Keratinocyte (primary cell): ENCODE data around the gene TGDS. TPM values are rescaled to one million over a fixed set of nuclear protein-coding genes. Genes with fewer than 3 reads are reported as not detected.

Experiments
- DNase-seq: peaks from one replicate; pipeline ENCODE4 v3.0.0-alpha.2; 2011; ENCODE audit warnings: low read depth, missing footprints, low spot score
- FAIRE-seq: peaks from 2 replicates; lab custom pipeline; 2011; peaks lifted over from hg19 to GRCh38; lab: Jason Lieb, UNC
- H2AFZ ChIP-seq: 2 replicates; pipeline ENCODE4 v1.6.0; 2012; ENCODE audit warnings: low read length, control low read depth, inconsistent platforms; ENCODE audit not compliant: control insufficient read depth
- H3K27ac ChIP-seq: 2 replicates; pipeline ENCODE4 v1.5.1; 2011; ENCODE audit warnings: low read length; ENCODE audit not compliant: control insufficient read depth, insufficient read depth
- H3K27me3 ChIP-seq: 3 replicates; pipeline ENCODE4 v1.6.0; 2011; ENCODE audit warnings: low read length; ENCODE audit not compliant: control insufficient read depth, insufficient read depth; ENCODE audit errors: extremely low read depth
- H3K36me3 ChIP-seq, 2 experiments: 2 replicates in 1 of 2; 3 replicates in 1 of 2; pipeline ENCODE4 v1.5.1; 2011; ENCODE audit warnings: low read length in 2 of 2, mild to moderate bottlenecking in 1 of 2; ENCODE audit not compliant: control insufficient read depth in 2 of 2, insufficient read depth in 2 of 2; ENCODE audit errors: extremely low read depth in 1 of 2
- H3K4me1 ChIP-seq: 3 replicates; pipeline ENCODE4 v1.5.1; 2011; ENCODE audit warnings: low read length; ENCODE audit not compliant: control insufficient read depth, insufficient read depth; ENCODE audit errors: extremely low read depth
- H3K4me2 ChIP-seq: 3 replicates; pipeline ENCODE4 v1.6.0; 2011; ENCODE audit warnings: low read depth, low read length; ENCODE audit not compliant: control insufficient read depth, insufficient read depth; ENCODE audit errors: extremely low read depth
- H3K4me3 ChIP-seq, 3 experiments: fragments of 200-600 bp in 1 of 3; sonication (generic) in 1 of 3; 2 replicates in 2 of 3; 3 replicates in 1 of 3; pipeline ENCODE4 v1.5.1; 2011 to 2016; ENCODE audit warnings: low read length in 3 of 3, mild to moderate bottlenecking in 3 of 3, control low read depth in 2 of 3, inconsistent platforms in 1 of 3, low read depth in 1 of 3, mixed read lengths in 1 of 3, mixed run types in 1 of 3, moderate library complexity in 1 of 3; ENCODE audit not compliant: control insufficient read depth in 2 of 3, insufficient read depth in 2 of 3; ENCODE audit errors: extremely low read depth in 1 of 3
- H3K79me2 ChIP-seq: 2 replicates; pipeline ENCODE4 v1.6.0; 2012; ENCODE audit warnings: low read length; ENCODE audit not compliant: control insufficient read depth, insufficient read depth
- H3K9ac ChIP-seq: 3 replicates; pipeline ENCODE4 v1.6.0; 2011; ENCODE audit warnings: low read length; ENCODE audit not compliant: control insufficient read depth, insufficient read depth; ENCODE audit errors: extremely low read depth
- H3K9me1 ChIP-seq: 3 replicates; pipeline ENCODE4 v1.6.0; 2011; ENCODE audit warnings: low read length; ENCODE audit not compliant: control insufficient read depth, insufficient read depth; ENCODE audit errors: extremely low read depth
- H3K9me3 ChIP-seq: 2 replicates; pipeline ENCODE4 v1.5.1; 2012; ENCODE audit warnings: low read depth, low read length; ENCODE audit not compliant: control insufficient read depth
- H4K20me1 ChIP-seq: 3 replicates; pipeline ENCODE4 v1.6.0; 2011; ENCODE audit warnings: low read length; ENCODE audit not compliant: control insufficient read depth, insufficient read depth; ENCODE audit errors: extremely low read depth
- EZH2 ChIP-seq: IDR thresholded peaks from one replicate; pipeline ENCODE4 v1.6.1; 2012; ENCODE audit warnings: inconsistent platforms, mild to moderate bottlenecking, low read length, moderate library complexity
- dilution Hi-C: fragments of 300-500 bp; cut with MboI; formaldehyde crosslinking; loops from one replicate; pipeline ENCODE4 v1.7.0; 2020; ENCODE audit warnings: low sequenced_read_pairs; ENCODE audit not compliant: extremely low pct_ligation_motif_present
- polyA plus RNA-seq, 5 experiments: library from polyadenylated mRNA; depleted of rRNA in 3 of 5; stranded (reverse) in 3 of 5; stranded (forward) in 1 of 5; unstranded in 1 of 5; fragments of >200 nt; gene quantifications; 1 replicate in 1 of 5; 2 replicates in 3 of 5; 3 replicates in 1 of 5; pipeline versions ENCODE4 v1.2.1 to v1.2.3, GENCODE V29; 2011 to 2012; ENCODE audit warnings: missing spikeins in 2 of 5, low read depth in 1 of 5, low replicate concordance in 1 of 5
- TF ChIP-seq, protein P1 (sequence below), 3 experiments: IDR thresholded peaks in 1 of 3; conservative IDR thresholded peaks in 1 of 3; optimal IDR thresholded peaks in 1 of 3; 2 replicates in 2 of 3; 3 replicates in 1 of 3; pipeline versions ENCODE3 to v1.5.1; 2011; ENCODE audit warnings: low read length in 3 of 3, mild to moderate bottlenecking in 3 of 3, moderate library complexity in 2 of 3, control low read depth in 1 of 3, inconsistent platforms in 1 of 3; ENCODE audit not compliant: insufficient read depth in 2 of 3; ENCODE audit errors: extremely low read depth in 1 of 3

The TGDS gene
- polyA plus RNA-seq, 1 donor (not counting 4 experiments of a cell fraction or from before 2014, with no cell fraction given), result 19.4 TPM

DNA sequence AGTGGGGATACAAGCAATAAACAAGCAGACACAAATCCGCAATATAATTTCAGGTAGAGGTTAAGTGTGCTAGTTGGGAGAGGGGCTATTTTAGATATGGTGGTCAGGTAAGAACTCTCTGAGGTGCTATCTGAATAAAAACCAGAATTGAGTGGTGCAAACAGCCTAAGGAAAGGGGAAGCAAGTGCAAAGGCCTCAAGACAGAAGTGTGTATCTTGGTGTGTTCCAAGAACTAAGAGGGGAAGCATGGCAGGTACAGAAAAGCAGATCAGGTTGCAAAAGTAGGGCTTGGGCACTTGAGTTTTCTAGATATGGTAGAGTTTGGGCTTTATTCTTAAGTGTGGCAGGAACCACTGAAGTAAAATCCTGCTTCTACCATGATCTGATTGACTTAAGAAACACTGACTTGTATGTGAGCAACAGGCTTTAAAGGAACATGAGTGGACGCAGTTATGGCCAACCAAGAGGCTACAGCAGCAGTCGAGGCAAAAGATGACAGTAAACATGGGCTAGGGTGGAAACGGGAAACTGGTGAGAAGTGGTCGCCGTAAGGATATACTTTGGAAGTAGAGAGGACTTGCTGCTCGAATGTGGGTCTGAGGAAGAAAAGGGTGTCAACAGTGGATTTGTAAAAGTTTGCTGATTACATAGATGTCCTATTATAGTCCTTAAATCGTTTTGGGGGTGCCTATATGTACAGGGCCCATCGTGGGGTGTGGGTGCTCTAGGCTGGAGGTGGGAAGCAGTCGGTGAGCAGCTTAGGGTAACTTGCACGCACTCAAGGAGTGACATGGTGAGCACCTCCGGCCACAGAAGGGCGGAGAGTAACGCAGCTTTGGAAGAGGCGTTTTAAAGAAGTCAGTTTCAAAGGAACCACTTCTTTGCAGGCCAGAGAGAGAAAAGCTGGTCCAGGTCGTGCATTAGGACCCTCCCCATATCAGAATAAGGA lies 677 bp downstream of the TGDS start:
- Histone ChIP-seq H2AFZ (peak overlapping the region; percentile 99), H3K9me1 (no peaks in the 10 kb centered on the region), H3K4me2 (peak overlapping the region; percentile 86), H3K27me3 (no peaks in the 10 kb centered on the region), H3K36me3 (peaks cover 0 to 1% of the 10 kb centered on the region in 2 experiments), H3K4me1 (peaks cover 11% of the 10 kb centered on the region), H3K4me3 (peak overlapping the region; percentile 76 to 98 (median 87)), H3K79me2 (peaks cover 38% of the 10 kb centered on the region), H3K9me3 (no peaks in the 10 kb centered on the region), H3K9ac (peak overlapping the region; percentile 97), H4K20me1 (no peaks in the 10 kb centered on the region), H3K27ac (peak overlapping the region; percentile 92)
- TF ChIP-seq, protein P1, sequence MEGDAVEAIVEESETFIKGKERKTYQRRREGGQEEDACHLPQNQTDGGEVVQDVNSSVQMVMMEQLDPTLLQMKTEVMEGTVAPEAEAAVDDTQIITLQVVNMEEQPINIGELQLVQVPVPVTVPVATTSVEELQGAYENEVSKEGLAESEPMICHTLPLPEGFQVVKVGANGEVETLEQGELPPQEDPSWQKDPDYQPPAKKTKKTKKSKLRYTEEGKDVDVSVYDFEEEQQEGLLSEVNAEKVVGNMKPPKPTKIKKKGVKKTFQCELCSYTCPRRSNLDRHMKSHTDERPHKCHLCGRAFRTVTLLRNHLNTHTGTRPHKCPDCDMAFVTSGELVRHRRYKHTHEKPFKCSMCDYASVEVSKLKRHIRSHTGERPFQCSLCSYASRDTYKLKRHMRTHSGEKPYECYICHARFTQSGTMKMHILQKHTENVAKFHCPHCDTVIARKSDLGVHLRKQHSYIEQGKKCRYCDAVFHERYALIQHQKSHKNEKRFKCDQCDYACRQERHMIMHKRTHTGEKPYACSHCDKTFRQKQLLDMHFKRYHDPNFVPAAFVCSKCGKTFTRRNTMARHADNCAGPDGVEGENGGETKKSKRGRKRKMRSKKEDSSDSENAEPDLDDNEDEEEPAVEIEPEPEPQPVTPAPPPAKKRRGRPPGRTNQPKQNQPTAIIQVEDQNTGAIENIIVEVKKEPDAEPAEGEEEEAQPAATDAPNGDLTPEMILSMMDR (optimal IDR thresholded peaks at IDR 0.05 in 1 of 3, IDR thresholded peaks at IDR 0.05 in 1 of 3, conservative IDR thresholded peaks at IDR 0.05 in 1 of 3; ENCODE audit: extremely low read depth in 1 of 3, insufficient read depth in 2 of 3, low read length in 3 of 3), result no peak
- no peak for TF ChIP-seq EZH2
- FAIRE-seq (no peak), DNase-seq (no peak)
- dilution Hi-C loops, result no loop called here

DNA sequence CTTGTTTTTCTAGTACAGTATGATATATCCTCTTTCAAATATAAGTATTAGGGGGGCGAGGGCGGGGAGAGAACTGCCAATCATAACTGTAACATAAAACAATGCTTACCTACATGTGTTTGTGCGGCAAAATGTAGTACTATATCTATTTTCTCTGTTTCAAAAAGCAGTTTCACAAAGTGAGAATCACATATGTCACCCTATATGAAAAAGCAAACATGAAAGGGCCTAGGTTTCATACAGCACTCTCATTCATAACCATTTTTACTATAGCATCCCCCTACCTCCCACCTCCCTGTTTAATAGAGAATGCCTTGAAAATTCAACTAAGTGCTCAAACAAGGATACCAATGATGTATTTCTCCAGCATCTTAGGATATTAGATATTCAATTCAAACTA lies 5.2 kb downstream of the TGDS start:
- peaks cover 45% of the 10 kb centered on the region for H3K79me2 ChIP-seq
- dilution Hi-C loops, result no loop called here
- H3K9ac ChIP-seq, result no peak overlapping the region
- no peaks in the 10 kb centered on the region for H3K9me3 ChIP-seq
- TF ChIP-seq EZH2, result no peak
- TF ChIP-seq, protein P1 (optimal IDR thresholded peaks at IDR 0.05 in 1 of 3, IDR thresholded peaks at IDR 0.05 in 1 of 3, conservative IDR thresholded peaks at IDR 0.05 in 1 of 3; ENCODE audit: extremely low read depth in 1 of 3, insufficient read depth in 2 of 3, low read length in 3 of 3), result no peak
- peaks cover 0 to 1% of the 10 kb centered on the region in 2 experiments for H3K36me3 ChIP-seq
- DNase-seq, result no peak
- no peak overlapping the region for H3K4me2 ChIP-seq
- FAIRE-seq, result no peak
- no peak overlapping the region for H3K4me3 ChIP-seq
- H2AFZ ChIP-seq, result no peak overlapping the region
- no peaks in the 10 kb centered on the region for H4K20me1 ChIP-seq
- no peaks in the 10 kb centered on the region for H3K9me1 ChIP-seq
- H3K27ac ChIP-seq, result no peak overlapping the region
- H3K27me3 ChIP-seq, result no peaks in the 10 kb centered on the region
- peaks cover 11% of the 10 kb centered on the region for H3K4me1 ChIP-seq
